HS-27A (cell line): ENCODE data around the gene ZNF423.
"Not testable (repeated sequence)": the region's sequence is repeated elsewhere in the genome, so short reads cannot be mapped to it uniquely, and the experiment has no call there.

Experiments used
- DNase-seq: peaks from one replicate; pipeline ENCODE4 v3.0.0-alpha.2; 2012; ENCODE audit warnings: low read depth, missing footprints

Gene ZNF423

DNA sequence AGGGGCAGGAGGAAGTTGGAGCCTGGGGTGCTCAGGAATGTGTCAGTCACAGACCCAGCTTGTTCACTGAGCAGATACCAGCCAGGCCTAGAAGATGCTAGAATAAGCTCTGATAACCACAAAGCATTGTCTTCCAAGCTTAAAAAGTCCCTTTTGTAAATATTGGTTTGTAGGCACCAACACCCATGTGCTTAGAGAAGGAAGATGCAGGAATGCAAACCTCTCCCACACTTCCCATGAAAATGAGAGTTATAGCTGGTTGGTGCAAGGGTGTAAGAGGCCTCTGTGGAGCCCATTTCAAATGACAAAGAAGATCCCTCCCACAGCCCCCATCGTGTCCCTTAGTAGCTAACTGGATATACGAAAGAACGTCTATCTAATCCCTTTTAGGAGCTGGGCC, 272.0 kb downstream of the ZNF423 start:
- DNase-seq: no peak

DNA sequence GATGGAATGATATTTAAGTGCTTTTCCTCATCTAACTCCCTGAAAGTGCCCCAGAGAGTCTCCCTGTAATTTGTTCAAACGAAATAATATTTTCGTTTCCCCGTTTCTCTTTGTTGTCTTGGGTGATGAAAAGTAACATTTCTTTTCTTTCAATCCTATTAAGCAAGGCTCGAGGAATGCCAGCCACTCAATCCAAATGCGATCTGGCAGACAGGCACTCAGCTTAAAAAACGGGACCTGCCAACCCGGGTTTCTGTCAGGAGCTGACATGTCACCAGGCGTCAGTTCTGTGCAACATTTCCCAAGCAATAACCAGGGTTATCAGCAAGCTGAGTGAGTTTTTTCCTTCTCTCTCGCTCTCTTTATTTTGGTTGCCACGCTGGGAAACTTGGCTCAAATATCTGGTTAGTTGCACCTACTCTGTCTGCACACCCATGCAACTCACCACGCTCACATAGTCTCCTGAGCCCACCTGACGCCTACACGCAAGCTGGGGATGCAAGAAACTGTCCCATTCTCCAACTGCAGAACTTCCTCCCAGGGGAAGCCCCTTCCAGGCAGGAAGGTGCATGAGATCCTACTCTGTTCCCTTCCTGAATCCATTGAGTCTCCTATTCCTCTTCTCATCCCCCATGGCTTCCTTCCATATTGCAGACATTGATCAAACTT, 274.1 kb downstream of the ZNF423 start:
- no peak for DNase-seq

DNA sequence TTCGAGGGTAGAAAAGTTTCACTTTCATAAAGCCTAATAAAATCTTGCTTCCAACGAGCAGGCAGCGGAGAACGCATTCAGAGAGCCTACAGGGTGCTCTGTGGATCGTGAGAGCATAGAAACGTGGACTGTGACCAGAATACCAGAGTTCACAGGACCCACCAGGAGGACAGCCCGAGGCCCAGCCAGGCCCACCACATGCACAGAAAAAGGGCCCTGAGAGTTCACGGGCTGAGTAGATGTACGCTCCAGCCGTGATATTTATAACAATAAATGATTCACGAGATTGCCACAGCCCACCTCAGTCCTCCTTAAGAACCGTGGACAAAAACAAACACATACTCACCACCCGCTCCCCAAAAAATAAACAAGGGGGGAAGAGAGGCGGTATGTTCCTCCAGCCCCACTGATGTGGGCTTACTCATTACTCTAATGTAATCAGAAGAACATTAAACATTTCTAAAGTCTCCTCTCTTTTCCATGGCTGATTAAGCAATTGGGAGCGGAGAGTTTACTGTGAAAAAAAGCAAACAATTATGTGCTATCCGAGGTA, 275.1 kb downstream of the ZNF423 start:
- no peak for DNase-seq

DNA sequence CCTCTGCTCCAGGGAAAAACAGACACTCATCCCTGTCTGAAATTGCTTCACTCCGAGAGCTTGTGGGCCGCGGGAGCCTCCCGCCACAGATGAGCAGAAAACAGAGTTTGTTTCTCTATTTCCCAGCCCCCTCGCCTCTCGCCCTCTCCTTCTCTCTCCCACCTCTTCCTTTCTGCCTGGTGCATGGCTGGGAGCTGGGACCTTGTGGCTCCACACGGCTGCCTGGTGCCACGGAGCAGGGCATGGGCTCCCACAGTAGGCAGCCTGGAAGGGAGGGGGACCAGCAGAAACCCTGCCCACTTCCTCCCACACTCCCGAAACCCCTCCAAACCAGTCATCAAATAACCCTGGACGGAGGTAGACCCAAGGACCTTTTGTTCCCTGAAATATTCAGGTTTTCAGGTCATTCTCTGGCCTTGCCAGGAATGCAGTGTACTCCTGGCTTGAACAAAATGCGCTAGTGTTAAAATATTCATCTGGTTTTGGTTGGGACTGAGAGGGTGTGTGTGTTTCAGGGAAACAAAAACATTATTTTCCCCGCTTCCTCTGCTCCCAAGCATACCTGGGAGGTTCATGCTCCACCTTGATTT, 277.4 kb downstream of the ZNF423 start:
- DNase-seq: no peak

DNA sequence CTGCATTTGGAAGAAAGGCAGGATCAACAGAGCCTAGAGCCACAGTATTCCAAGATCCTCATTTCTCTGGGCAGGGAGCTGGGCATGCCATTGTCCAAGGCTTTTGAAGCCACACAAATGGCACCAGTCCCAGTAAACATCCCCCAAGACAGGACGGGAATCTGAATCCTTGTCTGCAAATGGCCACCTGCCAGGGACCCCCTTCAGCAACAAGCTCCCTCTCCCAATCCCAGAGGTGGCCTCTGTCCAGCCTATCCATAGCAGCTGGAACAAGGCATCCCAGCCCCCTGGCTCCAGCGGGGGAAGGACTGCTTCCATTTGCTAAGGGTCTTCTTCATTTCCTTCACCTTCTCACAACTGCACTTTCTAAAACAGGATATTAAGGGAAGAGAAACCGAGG, 277.9 kb downstream of the ZNF423 start:
- no peak for DNase-seq

DNA sequence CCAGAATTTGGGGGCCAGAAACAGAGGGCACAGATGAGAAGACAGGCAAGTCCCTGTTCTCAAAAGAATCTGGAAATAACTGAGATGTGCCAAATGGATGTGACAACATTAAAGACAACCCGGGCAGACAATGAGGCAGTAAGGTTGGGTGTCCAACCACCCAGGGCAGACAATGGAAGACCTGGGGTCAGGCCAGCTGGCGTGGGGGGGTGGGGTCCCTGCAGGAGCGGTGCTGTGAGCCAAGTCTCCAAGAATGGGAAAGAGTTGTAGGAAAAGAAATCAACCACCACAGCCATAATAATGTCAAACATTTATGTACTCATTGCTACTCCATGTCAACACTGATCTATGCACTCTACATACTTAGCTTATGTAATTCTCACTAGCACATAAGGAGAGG, 279.0 kb downstream of the ZNF423 start:
- DNase-seq: no peak

DNA sequence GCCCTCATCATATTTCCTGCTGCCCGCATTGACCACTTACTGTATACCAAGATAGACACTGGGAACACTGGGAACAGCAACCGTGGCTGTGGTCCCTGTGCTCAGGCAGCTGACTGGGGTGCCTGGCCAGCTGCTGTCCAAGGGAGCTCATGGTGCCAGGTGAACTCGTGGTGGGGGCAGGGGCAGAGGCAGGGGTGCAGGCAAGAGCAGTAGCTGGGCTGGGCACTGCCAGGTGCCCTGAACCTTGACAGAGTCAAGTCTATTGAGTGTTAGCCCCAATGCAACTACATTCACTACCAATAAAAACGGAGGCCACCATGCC, 279.8 kb downstream of the ZNF423 start:
- DNase-seq: no peak

DNA sequence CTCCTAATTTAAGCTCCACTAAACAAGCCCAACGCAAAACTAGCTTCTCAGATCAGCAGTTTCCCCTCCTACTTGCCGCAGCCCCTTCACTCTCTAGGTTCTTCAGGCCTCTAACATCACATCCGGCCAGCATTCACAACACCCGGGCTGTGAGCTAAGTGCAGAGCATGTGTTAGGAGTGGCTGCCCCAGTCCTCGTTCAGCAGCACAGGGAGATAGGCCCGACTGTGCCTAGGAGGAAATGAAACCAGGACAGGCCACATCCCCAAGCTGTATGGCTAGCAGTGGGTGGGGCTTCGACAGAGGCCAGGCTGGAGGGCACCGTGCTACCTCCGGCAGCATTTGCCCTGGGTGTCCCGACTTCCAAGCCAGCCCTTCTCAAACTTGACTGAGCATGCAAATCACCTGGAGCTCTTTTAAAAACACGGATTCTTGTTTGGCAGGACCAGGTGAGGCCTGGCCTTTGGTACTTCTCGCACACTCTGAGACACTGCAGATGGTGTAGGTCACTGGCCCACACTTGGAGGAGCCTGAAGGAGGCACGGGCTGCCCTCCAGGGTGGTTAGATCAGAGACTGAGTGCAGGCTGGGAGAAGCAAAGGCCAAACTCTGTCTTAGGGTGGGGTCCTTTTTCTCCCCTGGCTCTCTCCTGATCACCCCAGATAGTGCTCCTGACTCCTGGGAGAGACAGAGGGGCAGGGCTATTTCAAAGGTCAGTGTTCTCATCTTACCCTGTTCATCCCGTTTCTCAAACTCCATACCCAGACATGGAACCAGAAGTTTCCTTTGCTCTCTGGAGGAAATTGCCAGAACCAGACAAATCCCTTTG, 280.4 kb downstream of the ZNF423 start:
- DNase-seq: no peak

DNA sequence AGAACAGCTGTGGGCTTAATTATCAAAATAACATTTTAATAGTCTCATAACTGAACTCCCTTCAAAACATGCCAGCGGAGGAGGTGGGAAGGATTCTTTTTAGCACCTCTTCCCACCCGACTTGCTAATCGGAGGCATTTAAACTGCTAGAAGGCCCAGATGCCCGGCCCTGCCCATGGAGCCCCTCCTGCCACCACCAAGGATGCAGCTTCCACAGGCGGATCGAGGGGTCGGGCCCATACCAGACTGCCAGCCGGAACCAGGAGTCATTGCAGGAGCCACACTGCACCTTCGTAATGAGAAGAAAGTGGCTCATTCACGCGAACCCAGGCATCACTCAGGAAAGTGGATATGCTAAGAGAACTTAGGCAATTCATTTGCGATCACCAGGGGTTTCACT, 281.1 kb downstream of the ZNF423 start:
- DNase-seq: no peak

DNA sequence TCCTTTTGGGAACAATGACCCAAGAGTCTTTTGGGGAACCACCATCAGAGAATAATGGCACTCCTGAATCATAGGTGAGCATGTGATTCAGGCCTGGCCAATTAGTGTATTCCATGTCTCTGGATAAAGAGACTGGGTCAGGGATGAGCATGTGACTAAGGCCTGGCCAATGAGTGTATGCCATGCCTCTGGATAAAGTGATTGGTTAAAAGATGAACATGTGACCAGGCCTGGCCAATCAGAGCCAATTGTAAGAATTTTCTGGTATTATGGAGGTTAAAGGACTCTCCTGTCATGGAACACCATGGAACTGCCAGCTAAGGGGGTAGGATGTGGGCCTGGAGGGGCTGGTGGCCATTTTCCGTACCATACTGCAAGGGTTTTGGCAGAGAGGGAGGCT, 288.0 kb downstream of the ZNF423 start:
- DNase-seq: no peak

DNA sequence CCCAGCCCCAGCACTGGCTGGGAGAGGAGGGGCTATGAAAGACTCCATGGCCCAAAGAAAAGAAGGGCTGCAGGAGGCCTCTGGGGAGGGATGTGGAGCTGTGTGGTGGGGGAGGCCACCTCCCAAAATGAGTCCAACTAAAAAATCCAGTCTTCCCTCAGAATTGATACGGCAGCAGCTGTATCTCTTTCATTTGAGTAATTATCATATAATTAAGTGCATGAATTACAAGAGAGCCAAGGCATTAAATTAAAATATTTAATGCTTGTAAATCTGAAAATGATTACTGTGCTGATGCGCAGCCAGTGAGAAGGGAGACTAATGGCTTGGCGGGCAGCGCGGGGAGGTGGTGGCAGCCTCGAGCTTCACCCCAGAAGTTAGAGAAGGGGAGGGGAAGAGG, 289.5 kb downstream of the ZNF423 start:
- DNase-seq: no peak

DNA sequence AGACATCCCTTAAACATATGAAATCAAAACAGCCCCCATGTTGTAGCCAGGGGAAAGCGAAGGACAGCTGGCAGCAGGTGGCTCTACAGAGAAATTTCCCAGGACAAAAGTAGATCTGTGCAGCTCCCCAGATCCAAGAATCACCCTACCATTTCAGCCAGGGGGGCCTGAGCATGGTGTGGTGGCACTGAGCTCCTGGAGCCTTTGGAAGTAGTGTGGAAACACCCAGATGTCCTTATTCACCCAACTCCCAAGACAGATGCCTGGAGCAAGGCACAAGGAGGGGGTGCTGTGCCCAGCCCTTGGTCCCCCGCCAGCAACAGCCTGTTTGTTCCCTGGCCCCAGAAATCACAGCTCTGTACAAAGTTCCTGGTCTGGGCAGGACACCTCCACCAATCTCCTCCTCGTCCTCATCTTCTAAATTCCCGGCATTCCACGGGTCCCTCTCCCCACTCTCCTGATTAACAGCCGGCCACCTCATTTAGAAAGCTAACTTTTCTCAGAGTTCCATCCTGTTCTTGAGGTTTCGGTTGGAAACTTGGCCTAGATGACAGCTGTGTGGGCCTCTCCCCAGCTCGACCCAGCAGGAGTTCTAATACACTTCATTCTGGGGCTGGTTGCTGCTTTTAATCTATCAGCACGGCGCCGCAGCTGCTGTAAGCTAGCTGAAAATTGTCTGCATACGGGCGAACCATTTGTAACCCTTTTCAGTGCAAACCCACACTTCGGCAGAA, 291.2 kb downstream of the ZNF423 start:
- DNase-seq: no peak

DNA sequence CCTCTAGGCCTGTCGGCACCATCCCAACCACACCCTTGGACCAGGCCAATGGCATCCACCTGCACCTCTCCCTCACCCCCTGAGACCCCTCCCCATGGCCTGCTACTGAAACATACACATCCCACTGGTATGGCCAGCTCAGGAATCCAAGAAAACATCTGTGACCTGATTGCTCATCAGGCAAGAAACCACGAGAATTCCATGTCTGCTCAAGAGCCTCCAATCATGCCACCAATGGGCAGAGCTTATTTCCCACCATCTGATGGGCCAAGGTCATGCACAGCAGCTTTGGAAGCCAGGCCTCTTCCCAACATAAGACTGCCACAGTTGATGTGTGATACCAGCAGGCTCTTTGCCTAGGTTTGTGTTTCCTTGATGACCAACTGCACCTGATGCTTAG, 292.2 kb downstream of the ZNF423 start:
- DNase-seq: no peak

DNA sequence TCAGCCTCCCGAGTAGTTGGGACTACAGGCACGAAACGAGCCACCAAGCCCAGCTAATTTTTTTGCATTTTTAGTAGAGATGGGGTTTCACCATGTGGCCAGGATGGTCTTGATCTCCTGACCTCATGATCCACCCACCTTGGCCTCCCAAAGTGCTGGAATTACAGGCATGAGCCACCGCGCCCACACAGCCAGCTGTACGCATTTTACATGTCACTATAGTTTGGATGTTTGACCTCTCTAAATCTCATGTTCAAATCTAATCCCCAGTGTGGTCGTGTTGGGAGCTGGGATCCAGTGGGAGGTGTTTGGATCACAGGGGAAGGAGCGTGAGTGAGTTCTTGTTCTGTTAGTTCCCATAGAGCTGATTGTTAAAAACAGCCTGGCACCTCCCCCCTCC, 293.0 kb downstream of the ZNF423 start:
- DNase-seq: not testable (repeated sequence)

DNA sequence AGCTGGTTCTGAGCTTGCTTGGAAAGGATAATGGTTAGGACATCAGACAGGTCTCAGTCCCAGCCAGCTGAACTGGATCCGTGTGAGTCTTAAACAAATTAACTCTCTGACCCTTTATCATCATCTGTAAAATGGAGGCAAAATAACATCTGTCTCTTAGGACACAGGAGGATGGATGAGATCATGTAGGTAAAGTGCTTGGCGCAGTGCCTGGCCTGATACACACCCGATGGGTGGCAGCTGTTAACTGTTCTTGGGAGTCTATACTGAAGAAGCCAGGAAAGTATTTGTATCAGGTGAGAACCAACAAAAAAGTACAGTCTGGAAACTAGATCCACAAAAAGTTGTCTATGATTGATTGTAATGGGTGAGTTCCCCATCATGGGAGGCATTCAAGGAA, 293.7 kb downstream of the ZNF423 start:
- no peak for DNase-seq

DNA sequence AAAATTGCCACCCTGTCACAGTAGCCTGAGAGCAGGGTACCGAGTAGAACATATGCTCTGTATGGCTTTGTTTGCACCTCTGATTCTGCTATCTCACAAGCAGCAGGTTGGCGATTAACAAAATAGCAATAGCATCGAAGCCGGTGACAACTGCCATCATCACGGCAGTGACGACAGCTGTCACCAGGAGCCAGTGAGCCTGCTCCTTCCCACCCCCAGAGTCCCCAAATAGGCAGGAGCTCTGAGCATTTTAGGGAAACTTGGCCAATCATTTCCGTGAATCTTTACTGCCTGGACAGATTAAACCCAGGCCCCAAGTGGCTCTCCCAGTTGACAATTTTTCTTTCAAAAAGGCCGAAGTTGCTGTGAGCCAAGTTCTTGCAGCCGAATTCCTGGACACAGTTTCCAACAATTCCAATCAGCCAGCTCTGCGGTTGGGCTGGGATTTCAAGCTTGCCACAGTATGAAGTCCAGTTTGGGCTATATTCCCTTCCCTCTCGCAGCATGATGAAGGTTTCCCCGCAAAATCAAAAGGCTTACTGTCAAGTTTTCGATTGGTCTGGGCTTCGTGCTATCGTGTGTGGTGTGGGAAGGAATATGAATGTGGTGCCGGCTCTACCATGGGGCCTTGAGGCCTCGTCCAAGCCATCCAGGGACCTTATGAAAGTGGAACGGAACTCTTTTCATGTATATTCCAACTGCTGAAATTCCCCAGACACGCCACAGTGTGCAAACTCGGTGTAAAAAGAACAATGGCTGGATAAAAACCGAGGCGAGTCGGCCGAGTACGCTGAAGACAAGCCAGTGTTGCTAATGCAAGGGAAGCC, 295.7 kb downstream of the ZNF423 start:
- DNase-seq: no peak

DNA sequence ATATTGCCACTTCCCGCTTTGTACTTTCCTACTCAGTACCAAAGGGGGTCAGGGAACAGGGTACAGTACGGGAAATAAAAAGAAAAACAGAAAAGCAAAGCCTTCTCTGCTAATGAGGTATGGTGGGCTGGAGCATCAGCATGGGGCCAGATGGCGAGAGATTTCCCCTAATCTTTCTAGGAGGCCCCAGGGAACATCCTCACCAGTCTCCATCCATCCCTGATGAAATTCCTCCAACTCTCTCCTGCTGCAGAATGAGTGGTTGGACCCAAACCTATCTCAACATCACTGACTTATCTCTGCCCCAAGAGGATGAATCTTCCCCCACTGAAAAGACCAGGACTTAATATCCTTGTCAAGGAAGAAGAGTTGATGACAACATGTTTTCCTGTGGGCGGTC, 296.7 kb downstream of the ZNF423 start:
- DNase-seq: no peak

DNA sequence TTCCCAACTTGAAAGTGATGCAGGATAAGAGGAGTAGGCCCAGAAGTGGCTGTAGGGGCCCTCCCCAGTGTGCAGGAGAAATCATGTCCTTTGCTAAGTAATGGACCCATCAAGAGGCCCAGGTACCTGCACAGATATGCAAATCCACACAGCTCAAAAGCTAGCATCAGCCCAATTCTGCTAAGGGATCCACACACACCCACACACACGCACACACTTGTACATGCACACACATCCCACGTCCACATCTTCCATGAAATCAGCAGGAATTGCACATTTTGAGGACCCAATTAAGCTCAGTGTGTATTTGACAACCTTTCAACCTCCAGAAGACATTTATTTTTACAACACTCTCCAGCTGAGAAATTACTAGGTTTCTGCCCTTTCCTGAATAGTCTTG, 297.5 kb downstream of the ZNF423 start:
- no peak for DNase-seq

DNA sequence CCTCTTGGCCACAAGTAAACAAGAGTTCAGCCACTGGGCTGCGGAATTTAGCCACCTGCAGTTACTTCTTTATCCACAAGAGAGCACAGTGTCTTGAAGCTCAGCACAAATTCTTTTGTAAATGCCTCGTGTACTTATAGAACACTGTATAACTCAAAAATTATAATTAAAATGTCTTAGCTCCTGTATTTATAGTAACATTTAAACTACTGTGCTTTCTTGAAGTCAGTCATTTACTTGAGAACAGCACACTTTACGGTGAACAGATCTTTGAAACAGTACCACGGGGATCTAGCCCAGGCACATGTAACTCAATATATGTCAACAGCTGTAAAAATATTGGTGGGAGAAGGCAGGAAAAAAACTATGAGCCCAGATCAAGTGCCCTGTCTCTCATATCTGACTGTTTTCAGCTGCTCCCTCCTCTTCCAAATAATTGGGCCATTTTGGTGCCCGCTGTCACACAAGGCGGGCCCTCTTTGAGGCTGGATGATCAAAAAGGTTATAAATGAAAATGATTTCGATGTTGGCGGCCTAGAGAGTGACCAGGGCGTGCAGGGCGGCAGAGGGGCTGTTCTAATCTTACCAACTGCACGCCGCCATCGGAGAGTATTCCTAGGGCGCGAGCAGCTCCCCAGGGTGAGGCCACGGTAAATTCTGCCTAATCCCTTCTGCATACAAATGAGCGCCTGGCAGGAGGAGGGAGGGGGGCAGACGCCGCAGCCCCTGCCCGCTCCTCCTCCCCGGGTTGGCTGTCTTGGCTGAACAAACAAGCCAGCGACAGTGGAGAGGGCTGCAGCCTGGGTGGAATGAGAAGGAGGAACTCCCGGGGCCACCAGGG, 299.1 kb downstream of the ZNF423 start:
- DNase-seq: no peak

DNA sequence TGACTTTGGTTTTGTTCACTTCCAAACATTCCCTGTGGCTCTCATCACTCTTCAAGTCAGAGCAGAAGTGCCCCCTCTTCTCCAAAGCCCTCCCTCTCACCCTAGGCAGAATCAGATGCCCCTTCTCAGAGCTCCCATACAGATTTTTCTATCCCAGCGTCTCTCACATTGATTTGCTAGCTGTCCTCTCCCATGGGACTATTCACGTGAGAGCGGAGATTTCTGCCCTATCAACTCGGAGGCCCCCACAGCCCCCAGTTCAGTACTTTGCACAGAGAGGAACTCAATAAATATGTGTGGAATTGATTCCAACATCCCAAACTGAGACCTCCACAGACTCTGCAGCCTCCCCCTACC, 299.7 kb downstream of the ZNF423 start:
- DNase-seq: no peak

DNA sequence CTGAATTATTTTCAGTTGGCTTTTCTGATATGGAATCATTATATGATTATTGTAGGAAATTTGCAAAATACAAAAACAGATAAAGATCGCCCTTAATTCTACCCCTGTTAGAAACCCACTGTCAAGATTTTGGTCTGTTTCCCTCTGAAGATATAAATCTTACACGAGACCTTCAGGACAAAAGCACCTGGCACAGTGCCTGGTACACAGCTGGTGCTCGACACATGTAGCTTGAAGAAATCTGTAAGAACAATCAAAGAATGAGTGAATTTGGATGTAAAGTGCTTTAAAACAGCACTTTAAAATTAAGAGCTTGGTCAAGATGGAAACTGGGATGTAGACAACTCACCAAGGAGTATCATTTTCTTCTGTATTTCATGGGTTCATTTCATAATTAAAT, 301.2 kb downstream of the ZNF423 start:
- DNase-seq: no peak
